ENCODE measurements around the gene PITX1. TPM values are rescaled to one million over a fixed set of nuclear protein-coding genes. Genes with fewer than 3 reads are reported as not detected.

The PITX1 gene
- total and polyA plus RNA-seq, 11 donors = 0.03 to 0.39 TPM; not detected in 9

DNA sequence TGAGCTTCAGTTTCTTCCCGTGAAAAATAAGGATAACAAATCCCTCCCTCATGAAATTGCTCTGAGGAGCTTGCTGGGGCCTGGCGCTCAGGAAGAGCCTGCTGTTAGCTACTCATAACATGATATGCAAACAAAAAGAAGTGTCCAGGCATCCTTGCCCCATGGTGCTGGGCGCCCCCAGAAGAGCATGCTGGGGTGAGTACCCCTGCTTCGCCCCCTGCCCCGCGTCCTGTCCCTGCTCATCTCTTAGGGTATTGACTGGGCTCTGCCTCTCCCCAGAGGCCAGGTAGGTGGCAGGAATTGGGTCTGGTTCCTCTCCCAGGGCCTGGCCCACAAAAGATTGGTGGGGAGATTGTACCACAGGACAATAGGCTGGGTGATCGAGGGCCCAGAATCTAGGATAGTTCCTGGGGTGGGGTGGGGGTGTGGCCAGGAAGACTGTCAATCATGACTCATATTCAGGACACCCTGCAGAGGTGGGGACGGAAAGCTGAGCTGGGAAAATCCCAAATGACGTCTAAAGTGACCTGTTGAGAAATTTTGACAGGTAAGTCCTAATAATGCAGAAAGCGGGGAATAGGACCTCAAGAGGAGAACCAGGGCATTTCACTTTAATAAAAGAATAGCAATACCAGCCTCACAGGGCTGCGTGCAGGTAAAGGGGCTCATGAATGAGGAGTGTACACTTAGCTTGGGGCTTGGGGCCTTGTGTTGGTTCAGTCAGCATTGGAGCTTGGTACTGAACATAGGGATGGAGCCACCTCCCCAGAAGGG, 8.9 kb downstream of the PITX1 start:
- no peaks in the 10 kb centered on the region for H3K9me3 ChIP-seq
- H3K36me3 ChIP-seq = no peaks in the 10 kb centered on the region
- H3K27ac ChIP-seq = no peak overlapping the region
- H3K27me3 ChIP-seq = peaks cover 29 to 62% (median 47%) of the 10 kb centered on the region in 9 donors
- H3K4me1 ChIP-seq = peaks cover 0 to 19% (median 0%) of the 10 kb centered on the region in 12 donors
- 86 to 90% (median 90%) methylated on average over 11 of the region's 11 CpGs for WGBS, 4 donors
- ATAC-seq (no peak), DNase-seq (peak in 2 of 5 donors; percentile 19 to 38)
- no peak overlapping the region for H3K4me3 ChIP-seq
- intact Hi-C loops (cut with DNase I) = no loop called here
- TF ChIP-seq CTCF (IDR thresholded peaks at IDR 0.05) (no peak), POLR2A (IDR thresholded peaks at IDR 0.05) (no peak)

DNA sequence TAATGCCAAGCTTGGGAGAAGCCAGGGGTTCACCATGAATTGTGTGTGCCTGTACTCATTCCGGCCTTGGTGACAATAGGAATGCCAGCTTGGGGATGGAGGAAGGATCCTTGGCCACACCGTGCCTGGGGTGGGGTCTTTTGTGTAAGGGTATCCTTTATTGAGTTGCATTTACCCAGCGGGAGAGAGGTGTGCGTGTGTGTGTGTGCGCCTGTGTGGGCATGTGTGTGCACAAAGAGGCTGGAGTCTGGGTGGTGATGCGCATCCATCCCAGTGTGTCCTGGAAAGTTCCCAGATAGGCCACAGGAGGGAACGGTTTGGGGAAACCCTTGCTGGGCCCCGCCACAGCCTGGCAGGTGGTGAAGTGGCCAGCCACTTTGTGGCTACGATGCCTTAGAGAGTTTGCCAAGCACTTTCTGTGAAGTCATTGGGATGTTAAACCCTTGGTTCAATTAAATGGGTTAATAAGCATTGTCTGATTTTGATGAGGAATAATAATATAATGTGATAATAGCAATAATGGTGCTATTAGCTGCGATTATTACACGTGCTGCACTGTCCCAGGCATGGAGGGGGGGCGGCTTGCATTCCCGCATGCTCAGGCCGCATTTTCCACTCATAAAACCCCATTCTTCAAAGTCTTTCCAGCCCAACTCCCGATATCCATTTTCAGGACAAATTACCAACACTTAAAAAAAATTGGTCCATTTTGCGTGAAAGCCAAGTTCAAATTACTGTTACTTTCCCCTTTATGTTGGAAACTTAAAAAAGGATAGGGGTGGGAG, 13.7 kb downstream of the PITX1 start:
- H3K4me3 ChIP-seq = no peak overlapping the region
- H3K4me1 ChIP-seq = no peaks in the 10 kb centered on the region
- WGBS, 4 donors = 85 to 87% (median 86%) methylated on average over 16 of the region's 16 CpGs
- ATAC-seq (no peak), DNase-seq (peak in 2 of 5 donors; percentile 8 to 22)
- peaks cover 0 to 13% (median 0%) of the 10 kb centered on the region in 9 donors for H3K27me3 ChIP-seq
- intact Hi-C loops (cut with DNase I) = no loop called here
- no peaks in the 10 kb centered on the region for H3K36me3 ChIP-seq
- no peak for TF ChIP-seq CTCF (IDR thresholded peaks at IDR 0.05)
- no peak for TF ChIP-seq POLR2A (IDR thresholded peaks at IDR 0.05)
- H3K9me3 ChIP-seq = no peaks in the 10 kb centered on the region
- H3K27ac ChIP-seq = no peak overlapping the region

- DNase-seq (peak in 1 of 5 donors; percentile 11), ATAC-seq (no peak)
- intact Hi-C loops (cut with DNase I) = no loop called here
These were observed 14.7 kb downstream of the PITX1 start for GRCh38 chr5:135019314-135019713.

More at GRCh38 chr5:135019314-135019713, 14.7 kb downstream of the PITX1 start:
- Histone ChIP-seq H3K4me1 (peaks cover 0 to 6% (median 0%) of the 10 kb centered on the region in 12 donors), H3K36me3 (no peaks in the 10 kb centered on the region), H3K4me3 (no peak overlapping the region), H3K27ac (no peak overlapping the region), H3K27me3 (peaks cover 0 to 3% (median 0%) of the 10 kb centered on the region in 9 donors), H3K9me3 (no peaks in the 10 kb centered on the region)
- WGBS, 4 donors = 81 to 89% (median 84%) methylated on average over 5 of the region's 5 CpGs
- no peak for TF ChIP-seq POLR2A (IDR thresholded peaks at IDR 0.05)
- no peak for TF ChIP-seq CTCF (IDR thresholded peaks at IDR 0.05)
